ENCODE results near the gene SUSD1.

GRCh38 chr9:112218908-112219307, 43.8 kb upstream of the SUSD1 start:
- TF ChIP-seq POLR2A (IDR thresholded peaks at IDR 0.05; ENCODE audit: low read depth, low read length), result no peak
- no peak for TF ChIP-seq POLR2AphosphoS5 (IDR thresholded peaks at IDR 0.05; ENCODE audit: low read depth, low read length)
- TF ChIP-seq TAF1 (IDR thresholded peaks at IDR 0.05; ENCODE audit: low read depth, low read length), result no peak
- TF ChIP-seq SPI1 (IDR thresholded peaks at IDR 0.05; ENCODE audit: low read depth, low read length), result no peak
